ENCODE measurements around the gene UBE2J2.

UBE2J2 gene

GRCh38 chr1:1246577-1247340 is 26.9 kb downstream of the UBE2J2 start, which contains the start of gene C1QTNF12:
TSS of gene C1QTNF12 (minus strand) at chr1:1246722. CDS start at chr1:1246690, 32 bp downstream.
- H3K4me3 ChIP-seq: no peak within 1 kb of the TSS
- peaks cover 0 to 24% (median 12%) of the 10 kb centered on the region in 3 donors for H3K36me3 ChIP-seq
- H3K9me3 ChIP-seq: no peaks in the 10 kb centered on the region
- no peak for TF ChIP-seq CTCF (IDR thresholded peaks at IDR 0.05)
- H3K27me3 ChIP-seq: peaks cover 0 to 35% of the 10 kb centered on the region in 2 donors
- intact Hi-C loops (cut with DNase I; ENCODE audit: low total_unique reads): no loop called here
- no peak for DNase-seq
- no peak within 1 kb of the TSS for H3K27ac ChIP-seq
- H3K4me1 ChIP-seq: peaks cover 0 to 17% (median 5%) of the 10 kb centered on the region in 4 donors

GRCh38 chr1:1245817-1246576 is 27.7 kb downstream of the UBE2J2 start:
- Histone ChIP-seq H3K9me3 (no peaks in the 10 kb centered on the region), H3K4me1 (peaks cover 0 to 17% (median 5%) of the 10 kb centered on the region in 4 donors), H3K4me3 (no peak overlapping the region), H3K36me3 (peaks cover 0 to 17% (median 10%) of the 10 kb centered on the region in 3 donors), H3K27me3 (peaks cover 0 to 39% of the 10 kb centered on the region in 2 donors), H3K27ac (no peak overlapping the region)
- intact Hi-C loops (cut with DNase I; ENCODE audit: low total_unique reads): no loop called here
- TF ChIP-seq CTCF (IDR thresholded peaks at IDR 0.05): no peak
- no peak for DNase-seq

DNA sequence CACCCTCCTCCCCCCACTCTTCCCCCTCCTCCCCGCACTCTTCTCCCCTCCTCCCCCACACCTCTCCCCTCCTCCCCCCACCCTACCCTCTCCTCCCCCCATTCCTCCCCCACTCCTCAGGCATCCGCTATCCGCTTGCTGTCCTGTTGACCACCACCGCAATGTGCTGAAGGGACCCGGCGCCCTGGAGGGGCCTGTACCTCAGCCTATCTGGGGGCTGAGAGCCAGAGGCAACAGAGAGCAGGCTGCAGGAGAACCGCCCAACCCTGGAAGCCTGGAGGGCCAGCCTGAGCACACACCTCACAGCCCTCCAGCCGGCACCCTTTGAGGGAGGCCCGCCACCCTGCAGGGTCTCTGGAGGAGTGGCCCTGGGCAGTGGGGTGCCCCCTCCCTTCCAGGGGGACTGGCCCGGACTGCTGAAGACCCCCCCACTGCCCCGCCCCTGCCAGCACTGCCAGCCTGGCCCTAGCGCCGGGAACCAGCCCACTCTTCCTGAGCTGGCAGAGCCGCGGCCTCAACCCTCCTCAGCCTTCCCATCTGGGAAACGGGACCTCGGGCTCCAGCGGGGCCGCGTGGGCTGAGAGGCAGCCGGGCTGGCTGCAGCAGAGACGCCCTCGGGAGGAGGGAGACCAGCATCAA is 28.4 kb downstream of the UBE2J2 start:
- TF ChIP-seq CTCF (IDR thresholded peaks at IDR 0.05): no peak
- Histone ChIP-seq H3K36me3 (peaks cover 0 to 12% (median 5%) of the 10 kb centered on the region in 3 donors), H3K27ac (no peak overlapping the region), H3K4me3 (no peak overlapping the region), H3K4me1 (peaks cover 0 to 17% (median 5%) of the 10 kb centered on the region in 4 donors), H3K9me3 (no peaks in the 10 kb centered on the region), H3K27me3 (peaks cover 0 to 46% of the 10 kb centered on the region in 2 donors)
- no peak for DNase-seq
- intact Hi-C loops (cut with DNase I; ENCODE audit: low total_unique reads): no loop called here

- Histone ChIP-seq H3K4me1 (peaks cover 0 to 24% (median 5%) of the 10 kb centered on the region in 4 donors), H3K27me3 (peaks cover 0 to 56% of the 10 kb centered on the region in 2 donors), H3K27ac (no peak overlapping the region), H3K4me3 (no peak overlapping the region), H3K9me3 (no peaks in the 10 kb centered on the region), H3K36me3 (peaks cover 0 to 12% (median 5%) of the 10 kb centered on the region in 3 donors)
- no peak for DNase-seq
- intact Hi-C loops (cut with DNase I; ENCODE audit: low total_unique reads): no loop called here
- TF ChIP-seq CTCF (IDR thresholded peaks at IDR 0.05): no peak
These were observed 29.4 kb downstream of the UBE2J2 start for GRCh38 chr1:1244192-1244811.

DNA sequence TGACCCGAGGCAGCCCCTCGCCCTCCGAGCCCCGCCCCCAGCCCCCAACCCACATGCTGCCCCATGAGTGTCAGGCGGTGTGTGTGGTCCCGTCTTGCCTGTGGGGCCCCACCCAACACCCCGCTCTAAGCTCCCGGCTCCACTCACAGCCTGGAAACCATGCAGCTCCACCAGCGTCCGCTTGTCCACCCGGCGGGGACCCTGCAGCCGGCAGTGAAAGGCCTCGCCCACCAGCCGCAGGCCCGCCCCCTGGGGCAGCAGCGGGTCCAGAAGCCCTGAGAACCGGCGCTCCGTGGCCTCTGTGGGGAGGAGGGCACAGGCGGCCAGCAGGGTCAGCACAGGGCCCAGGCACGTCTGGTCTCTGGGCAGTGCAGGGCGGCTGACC is 29.9 kb downstream of the UBE2J2 start:
- TF ChIP-seq CTCF (IDR thresholded peaks at IDR 0.05): no peak
- no peak for DNase-seq
- H3K4me3 ChIP-seq: no peak overlapping the region

More for the DNA sequence above, 29.9 kb downstream of the UBE2J2 start:
- Histone ChIP-seq H3K27ac (no peak overlapping the region), H3K36me3 (peaks cover 0 to 12% (median 5%) of the 10 kb centered on the region in 3 donors), H3K9me3 (no peaks in the 10 kb centered on the region), H3K4me1 (peaks cover 0 to 27% (median 5%) of the 10 kb centered on the region in 4 donors), H3K27me3 (peaks cover 0 to 61% of the 10 kb centered on the region in 2 donors)
- intact Hi-C loops (cut with DNase I; ENCODE audit: low total_unique reads): no loop called here

Data from tibial artery (tissue), 4 donors.